Chondrocyte (in vitro differentiated cells): ENCODE data around the gene SERPINA9. TPM values are rescaled to one million over a fixed set of nuclear protein-coding genes. Genes with fewer than 3 reads are reported as not detected.
A peak's percentile ranks its signal among the peaks of the same experiment; 100 is the strongest.
"Not testable (repeated sequence)": the region's sequence is repeated elsewhere in the genome, so short reads cannot be mapped to it uniquely, and the experiment has no call there.

Source experiments
- DNase-seq: peaks from one replicate; pipeline ENCODE4 v3.0.0; 2021; ENCODE audit warnings: mixed read lengths, low spot score
- H3K27ac Mint-ChIP-seq: one replicate; pipeline ENCODE4 v1.8.0; 2021; ENCODE audit warnings: mild to moderate bottlenecking, moderate library complexity, mixed read lengths; ENCODE audit not compliant: unreplicated experiment
- H3K27me3 Mint-ChIP-seq: 2 replicates; pipeline ENCODE4 v1.8.0; 2021; ENCODE audit warnings: low read depth, mixed read lengths
- H3K36me3 Mint-ChIP-seq: 2 replicates; pipeline ENCODE4 v1.8.0; 2021; ENCODE audit warnings: low read depth, mixed read lengths
- H3K4me1 Mint-ChIP-seq: 2 replicates; pipeline ENCODE4 v1.8.0; 2021; ENCODE audit warnings: low read depth, mild to moderate bottlenecking, mixed read lengths
- H3K4me3 Mint-ChIP-seq: one replicate; pipeline ENCODE4 v1.8.0; 2021; ENCODE audit warnings: mild to moderate bottlenecking, moderate library complexity, mixed read lengths; ENCODE audit not compliant: unreplicated experiment
- H3K9me3 Mint-ChIP-seq: 2 replicates; pipeline ENCODE4 v1.8.0; 2021; ENCODE audit warnings: low read depth, mixed read lengths
- total RNA-seq: library from RNA; stranded (reverse); gene quantifications from 3 replicates; pipeline ENCODE4 v1.2.1, GENCODE V29; 2021
- TF ChIP-seq, protein P1 (sequence below): fragments of 200-600 bp; sonication (generic); IDR thresholded peaks from 2 replicates; pipeline ENCODE4 v1.5.0; 2021; ENCODE audit warnings: antibody characterized with exemption, mild to moderate bottlenecking, moderate library complexity

Gene SERPINA9
- total RNA-seq, 1 donor from 2014 or later, result not detected

DNA sequence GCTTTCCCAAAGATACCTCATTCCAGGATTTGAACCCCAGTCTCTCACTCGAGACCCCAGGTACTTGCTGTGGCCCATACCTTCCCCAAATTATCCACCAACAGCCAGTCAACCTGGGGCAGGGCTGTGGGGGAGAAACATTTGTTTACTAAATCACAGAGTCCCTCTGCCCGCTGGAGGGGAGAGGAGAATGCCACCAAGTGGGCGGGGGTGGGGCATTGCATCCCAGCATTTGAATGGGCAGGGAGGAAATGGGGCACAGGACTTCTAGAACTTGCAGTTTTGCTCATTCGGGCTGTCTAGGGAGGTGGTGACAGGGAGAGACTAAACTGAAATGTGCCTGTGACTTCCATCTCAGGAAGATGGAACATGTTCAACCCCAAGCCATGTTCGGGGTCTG is 10.9 kb upstream of the SERPINA9 start:
- H3K27ac Mint-ChIP-seq, result no peak overlapping the region
- no peak overlapping the region for H3K4me3 Mint-ChIP-seq
- peaks cover 3% of the 10 kb centered on the region for H3K27me3 Mint-ChIP-seq
- TF ChIP-seq, protein P1, sequence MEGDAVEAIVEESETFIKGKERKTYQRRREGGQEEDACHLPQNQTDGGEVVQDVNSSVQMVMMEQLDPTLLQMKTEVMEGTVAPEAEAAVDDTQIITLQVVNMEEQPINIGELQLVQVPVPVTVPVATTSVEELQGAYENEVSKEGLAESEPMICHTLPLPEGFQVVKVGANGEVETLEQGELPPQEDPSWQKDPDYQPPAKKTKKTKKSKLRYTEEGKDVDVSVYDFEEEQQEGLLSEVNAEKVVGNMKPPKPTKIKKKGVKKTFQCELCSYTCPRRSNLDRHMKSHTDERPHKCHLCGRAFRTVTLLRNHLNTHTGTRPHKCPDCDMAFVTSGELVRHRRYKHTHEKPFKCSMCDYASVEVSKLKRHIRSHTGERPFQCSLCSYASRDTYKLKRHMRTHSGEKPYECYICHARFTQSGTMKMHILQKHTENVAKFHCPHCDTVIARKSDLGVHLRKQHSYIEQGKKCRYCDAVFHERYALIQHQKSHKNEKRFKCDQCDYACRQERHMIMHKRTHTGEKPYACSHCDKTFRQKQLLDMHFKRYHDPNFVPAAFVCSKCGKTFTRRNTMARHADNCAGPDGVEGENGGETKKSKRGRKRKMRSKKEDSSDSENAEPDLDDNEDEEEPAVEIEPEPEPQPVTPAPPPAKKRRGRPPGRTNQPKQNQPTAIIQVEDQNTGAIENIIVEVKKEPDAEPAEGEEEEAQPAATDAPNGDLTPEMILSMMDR, result no peak
- H3K4me1 Mint-ChIP-seq, result peaks cover 39% of the 10 kb centered on the region
- DNase-seq, result no peak
- H3K9me3 Mint-ChIP-seq, result no peaks in the 10 kb centered on the region
- no peaks in the 10 kb centered on the region for H3K36me3 Mint-ChIP-seq

DNA sequence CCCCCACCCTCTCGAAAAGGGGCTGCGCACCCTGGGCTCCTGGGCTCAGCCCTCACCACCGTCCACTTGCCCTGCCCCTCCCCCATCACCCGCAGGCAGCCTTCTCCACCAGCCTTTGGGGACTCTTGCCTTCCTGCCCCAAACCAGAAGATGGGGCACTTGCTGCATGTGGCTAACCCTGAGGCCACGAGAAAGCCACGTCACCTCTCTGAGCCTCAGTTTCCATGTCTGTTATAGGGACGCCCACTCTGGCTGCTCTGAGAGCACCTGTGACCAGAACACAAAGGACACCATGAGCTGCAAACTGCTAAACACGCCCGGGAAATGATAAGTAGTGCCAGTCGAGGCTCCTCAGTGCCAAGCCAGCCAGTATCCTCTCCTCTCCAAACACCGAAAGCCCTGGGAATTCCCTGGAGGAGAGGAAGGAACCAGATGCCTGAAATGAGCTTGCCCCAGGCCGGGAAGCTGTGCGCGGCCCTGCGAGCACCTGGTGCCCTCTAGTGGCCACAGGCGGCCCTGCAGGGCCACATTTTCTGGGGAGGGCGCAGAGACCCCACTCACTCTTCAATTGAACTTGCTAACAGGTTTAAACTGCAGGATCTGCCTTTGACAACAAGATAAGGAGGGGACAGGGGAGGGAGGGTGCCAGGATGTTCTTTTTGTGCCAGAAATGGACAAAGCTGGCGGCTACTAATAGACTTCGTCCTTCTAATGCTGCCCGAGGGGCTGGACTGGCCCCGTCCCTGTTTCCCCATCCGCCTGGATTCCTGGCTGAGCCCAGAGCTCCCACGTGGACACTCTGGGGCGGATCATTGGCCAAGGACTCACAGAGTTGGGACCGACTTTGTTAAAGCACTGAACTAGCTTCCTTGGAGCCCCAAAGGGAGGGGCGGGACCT is 10.2 kb upstream of the SERPINA9 start:
- Mint-ChIP-seq H3K4me3 (no peak overlapping the region), H3K36me3 (no peaks in the 10 kb centered on the region), H3K27ac (peak overlapping the region; percentile 6), H3K4me1 (peaks cover 46% of the 10 kb centered on the region), H3K9me3 (no peaks in the 10 kb centered on the region), H3K27me3 (peaks cover 3% of the 10 kb centered on the region)
- no peak for DNase-seq
- TF ChIP-seq, protein P1, result peak; percentile 100

DNA sequence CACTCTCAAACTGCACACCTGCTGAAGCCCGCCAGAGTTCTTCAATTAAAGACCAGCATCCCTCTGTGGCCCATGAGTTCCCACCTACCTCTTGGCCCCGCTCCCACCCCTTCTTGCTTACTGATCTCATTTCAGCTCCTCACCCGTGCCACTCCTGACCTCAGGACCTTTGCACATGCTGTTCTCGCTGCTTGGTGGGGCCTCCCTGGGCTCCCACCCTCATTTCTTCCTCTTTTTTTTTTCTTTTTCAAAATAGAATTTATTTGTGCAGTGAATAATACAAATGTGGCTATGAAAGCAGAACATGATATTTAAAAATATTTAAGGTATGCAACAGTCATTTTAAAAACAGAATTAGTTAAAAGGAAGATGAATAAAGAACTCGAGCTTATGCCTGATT is 8.5 kb upstream of the SERPINA9 start:
- no peaks in the 10 kb centered on the region for H3K36me3 Mint-ChIP-seq
- H3K27me3 Mint-ChIP-seq, result peaks cover 3% of the 10 kb centered on the region
- peaks cover 53% of the 10 kb centered on the region for H3K4me1 Mint-ChIP-seq
- peaks cover 1% of the 10 kb centered on the region for H3K9me3 Mint-ChIP-seq
- H3K27ac Mint-ChIP-seq, result peak overlapping the region; percentile 37
- TF ChIP-seq, protein P1, result no peak
- no peak for DNase-seq
- H3K4me3 Mint-ChIP-seq, result no peak overlapping the region

DNA sequence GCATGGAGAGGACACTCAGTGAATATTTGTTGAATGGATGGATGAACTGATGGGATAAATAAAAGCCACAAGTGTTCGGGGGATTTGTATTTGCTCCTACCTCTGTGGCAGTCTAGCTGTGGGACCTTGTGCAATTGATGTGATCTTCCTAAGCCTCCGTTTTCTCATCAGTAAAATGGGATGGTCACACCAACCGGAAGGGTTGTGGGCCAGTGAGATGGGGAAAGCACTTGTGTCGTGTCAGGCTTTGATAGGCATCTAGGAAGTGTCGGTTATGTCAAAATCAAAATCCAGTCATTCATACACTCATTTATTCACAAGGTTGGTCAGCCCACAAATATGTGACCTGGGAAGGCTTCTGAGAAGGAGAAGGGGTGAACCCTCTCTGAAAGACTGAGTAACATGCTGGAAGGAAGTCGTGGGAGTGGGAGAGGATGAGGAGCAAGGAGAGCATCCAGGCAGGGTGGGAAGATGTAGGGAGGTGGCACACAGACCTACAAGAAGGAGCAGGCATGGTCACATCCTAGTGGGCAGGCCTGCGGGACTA is 7.8 kb upstream of the SERPINA9 start:
- H3K4me3 Mint-ChIP-seq, result no peak overlapping the region
- no peak for DNase-seq
- peaks cover 3% of the 10 kb centered on the region for H3K27me3 Mint-ChIP-seq
- peaks cover 8% of the 10 kb centered on the region for H3K9me3 Mint-ChIP-seq
- H3K36me3 Mint-ChIP-seq, result peaks cover 1% of the 10 kb centered on the region
- H3K27ac Mint-ChIP-seq, result peak overlapping the region; percentile 24
- TF ChIP-seq, protein P1, result no peak
- peaks cover 53% of the 10 kb centered on the region for H3K4me1 Mint-ChIP-seq

DNA sequence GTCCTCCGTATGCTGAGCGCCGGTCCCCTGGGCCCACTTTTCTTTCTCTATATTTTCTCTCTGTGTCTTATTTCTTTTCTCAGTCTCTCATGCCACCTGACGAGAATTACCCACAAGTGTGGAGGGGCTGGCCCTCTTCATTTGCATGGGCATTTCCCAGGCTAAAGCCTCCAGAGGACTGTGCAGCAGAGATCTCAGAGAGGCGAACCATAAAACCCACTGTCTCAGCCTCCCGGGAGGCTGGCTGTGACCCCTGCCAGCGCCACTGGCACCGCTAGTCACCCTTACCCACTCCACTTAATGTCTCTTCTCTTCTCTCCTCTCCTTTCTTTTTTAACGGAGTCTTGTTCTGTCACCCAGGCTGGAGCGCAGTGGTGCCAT is 7.1 kb upstream of the SERPINA9 start:
- DNase-seq, result no peak
- H3K4me3 Mint-ChIP-seq, result no peak overlapping the region
- H3K27ac Mint-ChIP-seq, result no peak overlapping the region
- peaks cover 15% of the 10 kb centered on the region for H3K9me3 Mint-ChIP-seq
- H3K27me3 Mint-ChIP-seq, result peaks cover 3% of the 10 kb centered on the region
- H3K4me1 Mint-ChIP-seq, result peaks cover 53% of the 10 kb centered on the region
- H3K36me3 Mint-ChIP-seq, result peaks cover 3% of the 10 kb centered on the region
- TF ChIP-seq, protein P1, result no peak

DNA sequence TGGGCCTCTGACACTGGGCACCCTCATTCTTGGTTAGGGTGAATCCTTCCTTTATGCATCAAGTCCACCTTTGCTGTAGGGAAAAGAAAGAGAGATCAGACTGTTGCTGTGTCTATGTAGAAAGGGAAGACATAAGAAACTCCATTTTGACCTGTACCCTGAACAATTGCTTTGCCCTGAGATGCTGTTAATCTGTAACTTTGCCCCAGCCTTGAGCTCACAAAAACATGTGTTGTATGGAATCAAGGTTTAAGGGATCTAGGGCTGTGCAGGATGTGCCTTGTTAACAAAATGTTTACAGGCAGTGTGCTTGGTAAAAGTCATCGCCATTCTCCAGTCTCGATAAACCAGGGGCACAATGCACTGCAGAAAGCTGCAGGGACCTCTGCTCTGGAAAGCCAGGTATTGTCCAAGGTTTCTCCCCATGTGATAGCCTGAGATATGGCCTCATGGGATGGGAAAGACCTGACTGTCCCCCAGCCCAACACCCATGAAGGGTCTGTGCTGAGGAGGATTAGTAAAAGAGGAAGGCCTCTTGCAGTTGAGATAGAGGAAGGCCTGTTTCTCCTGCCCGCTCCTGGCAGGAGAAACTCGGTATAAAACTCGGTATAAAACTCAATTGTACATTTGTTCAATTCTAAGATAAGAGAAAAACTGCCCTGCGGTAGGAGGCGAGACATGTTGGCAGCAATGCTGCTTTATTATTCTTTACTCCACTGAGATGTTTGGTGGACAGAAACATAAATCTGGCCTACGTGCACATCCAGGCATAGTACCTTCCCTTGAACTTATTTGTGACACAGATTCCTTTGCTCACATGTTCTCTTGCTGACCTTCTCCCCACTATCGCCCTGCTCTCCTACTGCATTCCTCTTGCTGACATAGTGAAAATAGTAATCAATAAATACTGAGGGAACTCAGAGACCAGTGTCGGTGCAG is 6.4 kb upstream of the SERPINA9 start:
- Mint-ChIP-seq H3K4me1 (peaks cover 53% of the 10 kb centered on the region), H3K27ac (peak overlapping the region; percentile 79), H3K9me3 (peaks cover 20% of the 10 kb centered on the region)
- not testable (repeated sequence) for DNase-seq, H3K27me3 Mint-ChIP-seq, H3K4me3 Mint-ChIP-seq, H3K36me3 Mint-ChIP-seq
